ENCODE measurements around the gene FHL1. TPM values are rescaled to one million over a fixed set of nuclear protein-coding genes. Genes with fewer than 3 reads are reported as not detected.

FHL1 gene
- total RNA-seq, 1 donor from 2014 or later, result 248 TPM

GRCh38 chrX:136251041-136251991 lies 104.0 kb downstream of the FHL1 start, which contains the start of gene MAP7D3:
Gene MAP7D3, minus strand, starts transcription at chrX:136251400. Its CDS starts 42 bp downstream, at chrX:136251358.
- peak; percentile 61 for DNase-seq (ENCODE audit: low spot score)

DNA sequence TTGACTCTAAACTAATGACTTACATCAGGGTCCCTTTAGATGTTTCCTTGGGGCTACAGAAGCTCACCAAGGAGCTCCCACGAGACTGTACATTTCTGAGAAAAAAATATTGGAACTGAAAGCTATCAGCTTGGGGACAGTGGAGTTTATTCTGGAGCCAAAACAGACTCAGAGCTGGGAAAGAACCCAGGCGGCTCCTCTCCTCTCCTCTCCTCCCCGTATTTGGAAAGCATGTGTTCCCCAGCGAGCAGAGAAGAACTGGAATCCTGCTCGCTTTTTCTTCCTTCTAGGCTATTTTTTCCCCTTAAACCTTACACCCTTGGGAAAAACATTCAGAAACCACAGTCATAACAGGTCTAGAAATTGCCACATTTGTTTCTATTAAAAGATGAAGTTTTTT lies 108.2 kb downstream of the FHL1 start:
- DNase-seq (ENCODE audit: low spot score), result no peak

DNA sequence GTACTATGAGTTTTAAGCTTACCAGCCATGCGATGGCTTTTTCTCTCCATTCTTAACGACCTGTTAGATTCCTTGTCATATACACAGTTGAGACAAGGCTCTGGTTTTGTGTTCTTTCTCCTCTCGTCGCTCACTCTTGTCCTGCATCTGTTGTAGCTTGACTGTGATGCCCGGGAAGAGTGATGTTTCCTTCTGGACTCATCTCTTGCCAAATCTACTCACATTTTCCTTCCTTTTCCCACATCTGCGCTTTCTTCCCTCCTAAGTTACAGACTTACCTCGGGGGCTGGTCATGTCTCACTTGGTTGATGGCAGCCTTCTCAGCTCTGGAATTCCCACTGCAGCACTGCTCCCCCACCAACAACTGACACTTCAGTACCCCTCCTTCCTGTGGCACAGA lies 108.7 kb downstream of the FHL1 start:
- no peak for DNase-seq (ENCODE audit: low spot score)

DNA sequence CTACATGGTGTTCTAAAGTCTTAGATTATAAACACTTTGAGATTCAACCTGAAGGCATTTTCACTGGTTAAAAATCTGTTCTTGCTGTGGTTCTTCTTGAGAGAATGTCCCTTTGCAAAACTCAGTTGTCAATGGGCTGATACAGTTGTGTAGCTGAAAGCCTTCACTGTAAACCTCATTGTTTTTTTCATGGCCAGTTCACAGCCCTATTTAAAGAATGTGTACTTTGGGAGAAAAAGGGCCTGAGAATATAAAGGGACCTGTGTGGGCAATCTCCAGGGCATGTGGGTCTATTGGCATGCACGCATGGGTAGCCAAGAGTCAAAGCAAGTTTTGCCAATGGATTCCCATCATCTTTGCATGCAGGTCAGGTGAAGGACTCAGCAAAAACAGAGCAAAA lies 111.6 kb downstream of the FHL1 start:
- DNase-seq (ENCODE audit: low spot score), result no peak

DNA sequence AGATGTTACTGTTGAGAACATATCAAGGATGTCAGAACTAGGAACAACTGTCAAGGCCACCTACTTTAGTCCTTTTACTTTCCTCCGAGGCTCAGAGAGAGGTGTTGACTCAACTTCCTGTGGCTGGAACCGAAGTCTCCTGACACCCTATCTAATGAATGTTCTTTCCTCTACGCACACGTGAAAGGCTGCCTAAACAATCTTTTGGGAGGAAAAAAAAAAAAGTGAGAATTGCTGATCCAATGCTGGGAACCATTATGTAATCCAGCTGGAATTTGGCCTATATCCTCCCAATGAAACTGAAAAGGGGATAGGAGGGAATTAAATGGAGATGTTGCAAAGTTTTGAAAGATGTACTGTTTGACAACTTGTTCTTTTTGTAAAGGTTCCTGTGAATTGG lies 112.2 kb downstream of the FHL1 start:
- DNase-seq (ENCODE audit: low spot score), result no peak

- DNase-seq (ENCODE audit: low spot score), result no peak
These were observed 113.4 kb downstream of the FHL1 start for GRCh38 chrX:136260776-136261175.

Other genes with a start within 250 kb of the FHL1 start
- 25.0 TPM for gene MMGT1, start 173.5 kb upstream of the FHL1 start, total RNA-seq
- gene SLC9A6, start 162.1 kb upstream of the FHL1 start, total RNA-seq, result 12.9 TPM
- gene MAP7D3, start 103.9 kb downstream of the FHL1 start, total RNA-seq, result 13.9 TPM
- gene ADGRG4, start 153.4 kb downstream of the FHL1 start, total RNA-seq, result 1.0 TPM

Data from ureter (tissue), 1 donor.